Testis (tissue), 2 donors: ENCODE results near the gene GPER1.

Experiments used
- CTCF ChIP-seq, 3 experiments: fragments of 450-650 bp in 2 of 3; fragments of 200-600 bp in 1 of 3; sonication (generic) in 1 of 3; IDR thresholded peaks; one replicate each; pipeline ENCODE4 v1.5.1; 2016 to 2019; ENCODE audit warnings: antibody characterized with exemption in 3 of 3, mild to moderate bottlenecking in 2 of 3, moderate library complexity in 1 of 3
- POLR2A ChIP-seq: fragments of 450-650 bp; IDR thresholded peaks from one replicate; pipeline ENCODE4 v1.6.1; 2017; ENCODE audit warnings: antibody characterized with exemption, mild to moderate bottlenecking, moderate library complexity

GRCh38 chr7:1053816-1054370 is 34.0 kb upstream of the GPER1 start:
- TF ChIP-seq CTCF (IDR thresholded peaks at IDR 0.05), result no peak
- no peak for TF ChIP-seq POLR2A
